Muscle of back (tissue), 11 donors: ENCODE data around the gene KBTBD7. TPM values are rescaled to one million over a fixed set of nuclear protein-coding genes. Genes with fewer than 3 reads are reported as not detected.
A peak's percentile ranks its signal among the peaks of the same experiment; 100 is the strongest.
"Not testable (repeated sequence)": the region's sequence is repeated elsewhere in the genome, so short reads cannot be mapped to it uniquely, and the experiment has no call there.

Source experiments
- DNase-seq, 3 donors: peaks; one replicate each; pipeline versions ENCODE4 v3.0.0 to v3.0.0-alpha.2; 2013
- polyA plus RNA-seq, 10 donors: library from polyadenylated mRNA; unstranded; fragments of 120-200 nt; gene quantifications; one replicate each; pipeline ENCODE4 v1.2.1, GENCODE V29; 2013; ENCODE audit not compliant: insufficient read length in 10 of 10

Gene KBTBD7
- polyA plus RNA-seq, 10 donors, result 7.9 to 13.0 (median 9.0) TPM

DNA sequence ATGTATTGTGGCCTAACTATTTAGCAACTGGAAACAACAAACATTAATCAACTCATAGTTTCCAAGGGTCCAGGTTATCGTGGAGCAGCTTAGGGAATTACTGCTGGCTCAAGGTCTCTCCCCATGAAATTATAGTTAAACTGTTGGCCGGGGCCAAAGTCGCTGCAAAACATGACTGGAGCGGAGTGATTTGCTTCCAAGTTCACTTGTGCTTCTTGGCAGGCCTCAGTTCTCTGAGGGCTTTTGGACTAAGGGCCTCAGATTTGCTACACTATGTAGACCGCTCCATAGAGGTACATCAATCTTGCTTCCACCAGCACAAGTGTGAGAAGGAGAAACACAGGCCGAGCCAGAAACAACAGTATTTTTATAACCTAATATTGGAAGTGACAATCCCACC lies 9.4 kb upstream of the KBTBD7 start:
- DNase-seq, result peak in 2 of 3 donors; percentile 38 to 67

DNA sequence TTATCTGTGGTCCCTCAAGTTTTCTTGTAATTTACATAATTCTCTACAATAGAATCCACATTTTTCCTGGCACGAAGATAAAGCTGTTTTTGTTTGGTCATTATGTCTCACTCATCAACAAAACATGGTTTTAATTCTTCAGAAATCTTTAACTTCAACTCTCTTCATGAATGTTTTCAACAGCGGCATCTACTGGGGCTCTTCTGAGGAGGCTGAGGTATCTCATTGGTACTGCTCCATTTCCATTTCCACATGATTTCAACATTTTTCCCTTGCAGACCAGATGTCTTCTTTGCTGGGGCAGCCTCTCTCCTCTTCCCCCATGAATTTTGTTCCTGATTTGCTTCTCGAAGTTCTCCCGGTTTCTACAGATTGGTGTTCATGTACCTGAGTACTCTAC lies 5.8 kb upstream of the KBTBD7 start:
- DNase-seq, result no peak

DNA sequence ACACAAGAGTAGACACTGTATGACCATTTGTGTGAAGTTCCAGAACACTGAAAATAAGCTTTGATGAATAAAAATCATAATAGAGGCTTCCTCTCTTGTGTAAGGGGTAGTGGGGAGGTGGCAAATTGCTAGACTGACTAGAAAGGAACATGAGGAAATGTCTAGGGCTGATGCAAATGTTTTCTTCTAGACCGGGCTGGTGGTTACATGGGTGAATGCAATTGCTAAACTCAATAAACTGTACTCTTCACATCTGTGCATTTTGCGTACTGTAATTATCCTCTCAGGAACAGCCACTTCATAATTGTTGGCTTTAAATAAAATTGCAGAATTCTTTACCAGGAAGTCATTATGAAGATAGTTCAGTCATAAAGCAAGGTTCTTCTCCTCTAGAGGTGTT lies 5.2 kb upstream of the KBTBD7 start:
- DNase-seq, result no peak

DNA sequence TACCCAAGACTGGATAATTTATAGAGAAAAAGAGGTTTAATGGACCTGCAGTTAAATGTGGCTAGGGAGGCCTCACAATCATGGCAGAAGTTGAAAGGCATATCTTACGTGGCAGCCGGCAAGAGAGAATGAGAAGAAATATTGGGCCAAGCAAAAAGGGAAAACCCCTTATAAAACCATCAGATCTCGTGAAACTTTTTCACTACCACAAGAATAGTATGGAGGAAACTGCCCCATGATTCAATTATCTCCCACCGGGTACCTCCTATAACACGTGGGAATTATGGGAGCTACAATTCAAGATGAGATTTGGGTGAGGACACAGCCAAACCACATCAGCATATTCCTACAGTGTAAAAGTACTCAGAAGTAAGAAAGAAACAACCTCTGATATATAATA lies 4.7 kb upstream of the KBTBD7 start:
- no peak for DNase-seq

DNA sequence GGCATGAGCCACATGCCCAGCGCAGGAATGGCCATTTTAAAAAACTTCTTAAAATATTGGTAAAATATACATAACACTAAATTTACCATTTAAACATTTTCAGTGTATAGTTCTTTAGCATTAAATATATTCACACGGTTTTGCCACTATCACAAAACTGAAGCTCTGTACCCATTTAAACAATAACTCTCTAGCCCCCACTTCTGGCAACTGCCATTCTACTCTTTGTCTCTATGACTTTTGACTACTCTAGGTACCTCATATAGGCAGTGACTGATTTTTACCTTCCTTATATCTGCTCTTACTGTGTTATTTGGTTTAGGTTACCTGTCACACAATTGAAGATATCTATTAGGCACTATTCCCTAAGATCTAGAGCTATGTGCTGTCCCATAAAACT lies 2.3 kb upstream of the KBTBD7 start:
- DNase-seq, result no peak

DNA sequence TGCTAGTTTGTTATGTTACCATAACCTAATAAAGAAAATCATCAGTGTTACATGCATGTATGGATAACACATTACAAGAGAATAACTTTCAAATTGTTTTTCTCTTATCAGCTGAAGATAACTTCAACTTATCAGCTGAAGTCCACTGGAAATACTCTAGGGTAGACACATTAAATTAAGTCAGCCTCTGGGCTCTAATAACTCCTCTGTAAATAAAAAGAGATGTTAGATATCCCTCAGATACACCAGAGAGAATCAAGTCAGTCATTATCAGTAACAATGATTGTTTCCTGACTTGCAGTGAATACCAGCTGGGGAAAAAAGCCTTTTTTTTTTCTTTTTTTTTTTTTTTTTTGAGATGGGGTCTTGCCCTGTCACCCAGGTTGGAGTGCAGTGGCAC lies 1.6 kb upstream of the KBTBD7 start:
- DNase-seq, result no peak

DNA sequence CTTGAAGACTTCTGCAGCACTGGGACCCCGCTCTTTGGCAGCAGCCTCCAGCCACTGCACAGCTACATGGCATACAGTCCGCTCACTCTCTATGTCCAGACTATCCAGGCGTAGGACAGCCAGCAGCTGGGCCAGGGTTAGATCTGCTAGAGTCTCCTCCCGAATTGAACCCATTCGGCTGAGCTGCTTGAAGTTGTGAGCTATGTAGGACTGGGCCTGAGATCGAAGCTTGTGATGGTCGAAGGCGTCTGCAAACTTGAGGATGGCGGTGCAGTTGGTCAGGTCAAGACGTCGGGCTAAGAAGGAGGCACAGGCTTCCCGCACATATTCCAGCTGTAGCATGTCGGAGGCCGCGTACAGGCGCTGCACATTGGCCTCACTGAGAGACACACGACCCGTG lies 900 bp downstream of the KBTBD7 start:
- DNase-seq, result no peak

DNA sequence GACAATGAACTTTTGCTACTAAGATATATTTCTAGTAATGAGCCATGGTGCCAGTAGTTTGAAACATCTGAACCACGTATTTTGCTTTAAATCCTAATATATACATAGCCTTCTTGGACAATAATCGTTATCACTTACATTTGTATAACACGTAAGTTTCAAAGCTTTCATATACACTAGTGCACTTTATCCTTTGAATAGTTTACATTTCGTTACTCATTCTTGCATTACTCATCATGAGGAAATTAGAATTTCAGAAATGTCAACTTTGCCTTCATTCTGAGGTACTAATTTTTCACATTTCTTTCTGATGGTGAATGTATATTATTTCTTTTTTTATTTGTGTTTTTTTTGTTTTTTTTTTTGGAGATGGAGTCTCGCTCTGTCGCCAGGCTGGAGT lies 5.8 kb downstream of the KBTBD7 start:
- DNase-seq, result no peak

DNA sequence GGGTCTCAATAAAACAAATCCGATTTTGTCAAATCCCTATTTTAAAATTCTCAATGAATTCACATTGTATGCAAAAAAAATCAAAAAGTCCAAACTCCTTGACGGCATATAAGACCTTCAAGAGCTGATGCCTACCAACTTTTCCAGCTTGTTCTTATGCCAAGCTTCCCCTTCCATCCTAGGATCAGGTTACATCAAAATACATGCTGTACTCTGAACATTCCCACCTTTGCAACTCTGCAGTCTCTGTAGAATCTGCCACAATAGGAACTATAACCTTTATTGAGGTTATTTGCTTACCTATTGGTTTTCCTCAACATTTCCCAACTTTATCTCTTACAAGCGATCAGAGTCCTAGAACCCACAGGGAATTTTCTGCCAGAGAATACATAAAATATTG lies 7.9 kb downstream of the KBTBD7 start:
- DNase-seq, result no peak

DNA sequence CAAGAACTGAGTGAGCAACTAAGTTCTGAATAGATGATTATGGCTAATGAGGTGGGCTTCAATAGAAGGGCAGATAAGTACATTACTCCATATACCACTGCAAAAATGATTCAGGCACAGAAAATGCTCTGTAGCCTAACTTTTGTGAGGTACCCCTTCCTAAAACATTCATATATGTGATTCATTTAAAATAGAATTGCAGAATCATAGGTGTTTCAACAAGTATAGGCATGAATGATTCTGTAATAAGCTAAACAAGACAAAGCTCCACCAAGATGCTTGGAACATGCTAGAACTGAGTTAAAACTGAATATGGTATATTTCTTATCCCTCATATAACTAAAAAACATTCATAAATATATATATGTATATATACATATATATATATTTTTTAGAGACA lies 12.1 kb downstream of the KBTBD7 start:
- no peak for DNase-seq

DNA sequence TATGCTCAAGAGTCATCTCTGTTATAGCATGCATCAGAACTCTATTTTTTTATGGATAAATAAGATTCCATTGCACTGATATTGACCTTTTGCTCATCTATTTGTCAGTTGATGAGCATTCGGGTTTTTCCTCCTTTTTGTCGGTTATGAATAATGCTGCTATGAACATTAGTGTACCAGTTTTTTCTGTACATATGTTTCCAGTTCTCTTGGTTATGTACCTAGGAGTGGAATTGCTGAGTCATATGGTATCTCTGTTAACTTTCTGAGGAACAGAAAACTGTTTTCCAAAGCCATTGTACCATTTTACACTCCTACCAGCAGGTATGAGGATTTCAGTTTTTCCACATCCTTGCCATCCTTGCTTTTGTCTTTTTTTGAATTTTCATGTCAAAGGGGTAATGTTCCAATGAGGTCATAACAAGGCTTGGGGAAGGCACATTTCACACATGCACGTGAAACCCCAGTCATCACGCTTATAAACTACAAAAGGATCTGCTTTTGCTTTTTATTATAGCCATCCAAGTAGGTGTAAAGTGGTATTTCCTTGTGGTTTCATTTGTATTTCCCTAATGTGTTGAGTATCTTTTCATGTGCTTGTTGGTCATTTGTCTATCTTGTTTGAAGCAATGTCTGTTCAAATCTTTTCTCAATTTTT lies 14.6 kb downstream of the KBTBD7 start:
- peak in 1 of 3 donors; percentile 44 for DNase-seq

DNA sequence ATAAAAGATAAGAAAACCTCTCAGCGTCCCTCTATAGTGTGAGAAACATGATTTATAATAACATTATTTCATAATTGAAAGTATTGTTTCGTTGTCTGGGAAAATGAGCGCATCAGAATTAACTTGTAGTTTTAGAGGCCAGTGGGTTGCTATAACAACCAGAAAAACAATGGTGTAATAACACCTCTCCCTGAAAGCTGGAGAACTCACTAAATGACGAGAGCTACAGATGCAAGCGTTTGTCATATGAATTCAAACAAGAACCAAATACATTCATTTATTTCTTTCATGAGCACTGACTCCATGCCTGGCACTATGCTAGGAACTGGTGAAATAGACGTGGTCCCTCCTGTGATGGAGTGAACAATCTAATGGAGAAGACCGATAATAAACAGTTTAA lies 16.3 kb downstream of the KBTBD7 start:
- DNase-seq, result peak in 1 of 3 donors; percentile 11

DNA sequence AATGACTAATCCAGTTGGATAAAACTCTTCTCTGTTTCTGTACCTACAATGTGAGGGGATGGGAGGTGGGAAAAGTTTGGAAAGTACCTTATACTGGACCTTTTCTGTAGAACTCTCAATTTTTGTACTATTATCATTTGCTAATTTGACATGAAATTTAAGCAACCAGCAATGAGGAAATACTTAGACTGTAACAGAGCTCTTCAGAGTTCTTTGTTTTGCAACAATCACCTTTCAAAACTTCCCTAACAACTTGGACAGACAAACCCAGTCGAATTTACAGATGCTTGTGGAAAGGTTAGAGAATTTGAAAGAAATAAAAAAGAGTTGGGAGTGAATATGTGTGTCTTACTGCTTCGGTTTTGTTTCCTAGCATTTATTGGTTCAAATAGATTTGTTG lies 16.8 kb downstream of the KBTBD7 start:
- no peak for DNase-seq

DNA sequence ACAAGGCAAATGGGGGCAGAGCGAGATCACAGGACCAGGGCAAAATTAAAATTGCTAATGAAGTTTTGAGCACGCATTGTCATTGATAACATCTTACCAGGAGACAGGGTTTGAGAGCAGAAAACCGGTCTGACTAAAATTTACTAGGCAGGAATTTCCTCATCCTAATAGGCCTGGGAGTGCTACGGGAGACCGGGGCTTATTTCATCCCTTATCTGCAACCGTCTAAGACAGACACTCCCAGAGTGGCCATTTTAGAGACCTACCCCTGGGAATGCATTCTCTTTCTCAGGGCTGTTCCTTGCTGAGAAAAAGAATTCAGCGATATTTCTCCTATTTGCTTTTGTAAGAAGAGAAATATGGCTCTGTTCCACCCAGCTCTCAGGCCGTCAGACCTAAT lies 18.8 kb downstream of the KBTBD7 start:
- DNase-seq, result not testable (repeated sequence)

DNA sequence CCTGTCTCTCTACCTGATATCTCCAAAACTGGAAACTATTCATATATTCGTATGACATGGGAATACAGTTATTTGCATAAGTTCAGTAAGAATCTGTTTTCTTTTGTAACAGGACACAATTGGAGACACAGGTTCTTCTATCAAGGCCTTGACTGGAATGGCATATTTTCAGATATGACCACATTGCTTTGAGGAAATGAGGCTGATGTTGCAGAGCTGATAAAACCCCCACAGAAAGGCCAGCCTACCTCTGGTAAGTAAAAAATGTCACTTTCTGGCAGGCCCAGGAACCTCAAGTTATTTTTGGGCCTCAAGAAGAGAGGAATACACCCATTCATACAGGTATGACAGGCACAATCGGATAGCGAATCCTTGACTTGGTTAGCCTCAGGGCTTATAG lies 32.2 kb downstream of the KBTBD7 start:
- no peak for DNase-seq

DNA sequence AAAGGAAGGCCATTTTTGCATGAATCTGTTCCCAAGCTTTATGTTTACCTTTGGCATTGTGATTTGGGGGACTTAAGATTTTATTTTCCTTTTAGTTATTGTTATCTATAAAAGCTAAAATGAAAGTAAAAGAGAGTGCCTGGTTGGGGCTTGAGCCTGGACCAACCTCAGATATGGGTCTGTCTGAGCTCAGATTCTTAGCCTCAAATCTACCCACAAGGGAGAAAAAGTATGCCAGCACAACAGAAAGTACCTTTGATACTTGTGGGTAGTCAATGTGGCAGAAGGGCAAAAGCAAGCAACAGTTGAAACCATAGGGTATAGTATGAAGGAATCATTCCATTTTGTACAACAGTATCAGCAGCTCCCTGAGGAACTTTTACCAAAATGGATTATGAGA lies 35.2 kb downstream of the KBTBD7 start:
- DNase-seq, result no peak

DNA sequence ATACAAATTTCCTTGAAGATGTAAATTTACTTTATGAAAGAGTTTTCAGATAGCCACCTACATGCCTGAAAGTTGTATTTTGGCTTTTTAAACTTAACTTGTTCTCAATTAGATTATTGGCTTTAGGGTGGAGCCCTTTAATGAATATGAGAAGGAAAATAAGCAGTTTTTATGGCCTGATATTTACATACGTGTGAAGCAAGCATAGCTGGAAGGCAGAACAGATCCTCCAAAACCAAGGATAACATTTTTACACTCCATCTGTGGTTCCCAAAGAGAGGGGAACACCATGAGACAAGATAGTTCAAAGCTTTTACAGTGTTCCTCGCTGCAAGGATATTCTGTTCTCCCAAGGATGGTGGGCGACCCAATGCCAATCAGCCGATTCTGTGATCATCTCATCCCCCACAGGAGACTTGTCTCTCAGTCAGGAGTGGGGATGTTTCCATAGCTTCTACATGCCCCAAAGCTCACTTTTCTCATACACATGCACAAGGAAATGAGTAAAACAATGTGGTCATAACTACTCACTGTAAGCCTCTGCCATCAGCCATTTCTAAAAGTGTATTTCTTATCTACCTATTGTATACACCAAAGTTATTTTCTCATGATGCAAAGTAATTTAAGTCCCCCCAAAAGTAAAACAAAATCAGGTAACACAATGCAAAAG lies 37.2 kb downstream of the KBTBD7 start:
- no peak for DNase-seq

DNA sequence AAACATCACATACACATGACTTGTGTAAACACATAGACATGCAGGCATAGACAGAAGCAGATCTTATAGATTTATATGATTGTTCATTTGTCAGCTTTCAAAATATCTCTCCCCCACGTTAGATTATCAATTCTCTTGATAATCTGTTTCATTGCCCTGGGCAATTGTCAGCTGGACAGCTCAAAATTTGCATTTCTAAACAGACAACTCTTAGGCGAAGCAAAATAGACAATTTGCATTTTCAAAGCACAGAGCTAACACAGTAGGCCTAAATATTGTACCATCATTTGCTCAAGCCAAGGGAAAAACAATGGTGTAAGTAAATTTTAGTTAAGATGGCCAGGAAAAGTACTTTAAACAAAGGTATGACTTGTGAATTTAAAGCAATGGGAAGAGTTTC lies 37.7 kb downstream of the KBTBD7 start:
- no peak for DNase-seq

DNA sequence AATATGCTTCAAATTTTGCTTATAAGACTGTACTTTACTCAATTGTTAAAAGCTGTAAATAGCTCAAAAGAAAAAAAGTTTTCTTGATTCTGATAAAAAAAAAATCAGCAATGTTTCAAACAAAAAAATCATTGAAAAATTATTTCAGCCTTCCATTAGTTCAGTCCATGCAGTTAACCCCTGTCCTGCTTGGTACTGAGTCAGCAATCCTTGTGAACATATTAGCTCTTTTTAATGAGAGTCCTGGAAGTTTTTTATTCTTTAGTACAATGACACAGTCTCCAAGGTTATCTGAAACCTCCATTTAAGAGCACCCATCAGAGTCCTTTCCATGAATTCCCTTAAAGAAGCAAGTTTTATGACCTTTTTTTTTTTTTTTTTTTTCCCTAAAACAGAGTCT lies 40.3 kb downstream of the KBTBD7 start:
- DNase-seq, result no peak

DNA sequence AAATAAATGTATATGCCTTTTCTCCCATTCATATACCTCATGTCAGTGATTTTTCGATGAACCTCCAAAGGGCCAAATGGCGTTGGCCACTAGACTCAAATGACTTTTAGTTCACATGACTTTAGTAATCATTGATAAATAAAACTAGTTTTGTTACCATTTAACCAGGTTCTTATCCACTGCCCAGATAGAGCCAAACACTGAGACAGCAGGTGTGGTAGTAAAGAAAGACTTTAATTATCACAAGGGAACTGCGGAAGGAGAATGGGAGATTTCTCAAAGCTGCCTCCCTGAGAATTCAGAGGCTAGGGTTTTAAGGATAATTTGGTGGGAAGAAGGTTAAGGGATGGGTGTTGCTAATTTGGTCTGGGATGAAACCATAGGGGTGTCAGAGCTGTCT lies 42.4 kb downstream of the KBTBD7 start:
- DNase-seq, result no peak

DNA sequence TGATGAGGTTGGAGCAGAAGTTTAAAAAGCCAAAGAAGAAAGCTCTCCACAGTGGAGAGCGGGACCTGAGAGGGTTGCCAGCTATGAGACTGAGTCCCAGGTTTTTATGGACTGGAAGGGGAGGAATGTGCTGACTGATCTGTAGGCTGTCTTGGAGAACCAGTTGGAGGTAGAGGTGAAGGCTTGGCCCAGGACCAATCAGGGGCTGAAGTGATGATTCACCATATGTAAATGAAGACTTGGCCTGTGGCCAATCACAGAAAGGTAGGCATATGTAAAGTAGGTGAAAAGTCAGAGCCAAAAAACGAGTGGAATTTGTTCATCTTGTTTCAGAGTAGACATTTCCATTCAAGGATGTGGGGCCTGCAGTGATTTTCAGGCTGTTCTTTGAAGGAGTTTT lies 44.3 kb downstream of the KBTBD7 start:
- no peak for DNase-seq

DNA sequence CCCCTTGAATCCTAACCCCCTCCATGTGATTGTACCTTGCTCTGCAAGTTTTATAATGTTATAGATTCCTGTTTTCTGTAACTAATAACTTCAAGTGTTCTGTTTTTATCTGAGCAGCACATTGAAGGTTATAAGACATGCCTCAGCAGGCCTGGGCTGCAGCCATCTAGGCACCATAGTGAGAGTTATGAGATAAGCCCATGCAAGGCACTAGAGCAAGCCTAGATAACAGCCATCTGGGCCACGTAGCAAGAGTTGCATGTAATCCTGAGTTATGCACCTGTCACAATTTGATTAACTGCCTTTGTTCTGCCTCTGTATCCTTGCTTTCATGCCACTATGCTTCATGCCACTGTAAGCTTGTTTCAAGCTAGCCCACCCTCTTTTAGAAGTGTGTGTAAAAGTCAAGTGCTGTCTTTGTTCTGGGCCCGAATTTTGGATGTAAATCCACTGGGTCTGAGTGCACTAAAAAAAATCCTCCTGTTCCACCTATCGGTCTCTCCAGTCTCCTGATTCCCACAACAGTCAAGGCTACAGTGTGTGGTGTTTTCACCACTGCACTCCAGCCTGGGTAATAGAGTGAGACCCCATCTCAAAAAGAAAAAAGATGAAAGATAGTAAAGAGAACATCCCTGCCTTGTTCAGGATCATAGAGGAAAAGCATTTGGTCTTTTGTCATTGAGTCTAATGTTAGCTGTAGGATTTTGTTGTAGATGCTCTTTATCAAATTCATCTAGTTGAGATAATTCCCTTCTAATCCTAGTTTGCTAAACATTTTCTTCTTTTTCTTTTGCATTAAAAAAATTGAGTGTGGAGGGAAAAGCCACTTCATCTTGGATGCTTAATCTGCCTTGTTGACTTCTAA lies 45.7 kb downstream of the KBTBD7 start:
- no peak for DNase-seq
